Measurements from ENCODE around the gene GAMT.

DNA sequence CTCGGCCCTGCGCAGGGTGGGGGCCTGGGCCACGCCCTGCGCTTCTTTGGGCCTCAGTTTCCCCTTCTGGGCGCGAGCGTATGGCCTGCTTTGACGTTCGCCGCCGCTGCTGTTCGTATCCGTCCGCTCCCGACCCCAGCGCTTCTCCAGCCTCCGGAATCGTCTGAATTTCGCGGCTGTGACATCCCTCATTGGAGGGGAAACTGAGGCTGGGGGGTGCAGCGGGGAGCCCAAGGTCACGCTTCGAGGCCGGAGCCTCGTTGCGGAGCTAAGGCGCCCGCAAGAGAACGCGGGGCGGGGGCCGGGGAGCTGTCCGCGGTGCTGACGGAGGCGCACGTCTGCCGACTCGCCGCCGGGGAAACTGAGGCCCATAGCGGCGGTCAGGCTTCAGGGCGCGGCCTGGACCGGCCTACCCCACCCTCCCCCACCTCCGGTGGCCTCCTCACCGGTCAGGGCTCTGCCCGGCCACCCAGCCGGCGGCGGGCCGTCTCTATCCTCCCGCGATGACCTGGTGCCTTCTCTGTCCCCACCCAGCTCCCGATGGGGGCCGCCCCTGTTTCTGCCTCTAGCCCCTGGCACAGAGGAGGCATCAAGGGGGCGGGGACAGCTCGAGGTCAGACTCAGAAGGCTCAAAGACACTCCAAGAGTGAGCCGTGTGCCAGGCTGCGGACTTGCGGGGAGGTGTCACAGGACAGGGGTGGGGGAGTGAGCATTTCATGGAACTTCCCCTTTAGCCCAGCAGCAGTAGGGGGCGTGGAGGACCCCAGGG is 45.6 kb upstream of the GAMT start:
- TF ChIP-seq, protein P1, sequence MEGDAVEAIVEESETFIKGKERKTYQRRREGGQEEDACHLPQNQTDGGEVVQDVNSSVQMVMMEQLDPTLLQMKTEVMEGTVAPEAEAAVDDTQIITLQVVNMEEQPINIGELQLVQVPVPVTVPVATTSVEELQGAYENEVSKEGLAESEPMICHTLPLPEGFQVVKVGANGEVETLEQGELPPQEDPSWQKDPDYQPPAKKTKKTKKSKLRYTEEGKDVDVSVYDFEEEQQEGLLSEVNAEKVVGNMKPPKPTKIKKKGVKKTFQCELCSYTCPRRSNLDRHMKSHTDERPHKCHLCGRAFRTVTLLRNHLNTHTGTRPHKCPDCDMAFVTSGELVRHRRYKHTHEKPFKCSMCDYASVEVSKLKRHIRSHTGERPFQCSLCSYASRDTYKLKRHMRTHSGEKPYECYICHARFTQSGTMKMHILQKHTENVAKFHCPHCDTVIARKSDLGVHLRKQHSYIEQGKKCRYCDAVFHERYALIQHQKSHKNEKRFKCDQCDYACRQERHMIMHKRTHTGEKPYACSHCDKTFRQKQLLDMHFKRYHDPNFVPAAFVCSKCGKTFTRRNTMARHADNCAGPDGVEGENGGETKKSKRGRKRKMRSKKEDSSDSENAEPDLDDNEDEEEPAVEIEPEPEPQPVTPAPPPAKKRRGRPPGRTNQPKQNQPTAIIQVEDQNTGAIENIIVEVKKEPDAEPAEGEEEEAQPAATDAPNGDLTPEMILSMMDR (conservative IDR thresholded peaks at IDR 0.05), result no peak
- TF ChIP-seq EZH2 (IDR thresholded peaks at IDR 0.05; ENCODE audit: low read depth), result no peak

Data from PC-9 (cell line).